DMS79 (cell line): ENCODE measurements around the gene DHCR7.

ENCODE experiments used
- DNase-seq: peaks from one replicate; lab custom pipeline; 2025; lab: John Stamatoyannopoulos, UW

The DHCR7 gene, protein sequence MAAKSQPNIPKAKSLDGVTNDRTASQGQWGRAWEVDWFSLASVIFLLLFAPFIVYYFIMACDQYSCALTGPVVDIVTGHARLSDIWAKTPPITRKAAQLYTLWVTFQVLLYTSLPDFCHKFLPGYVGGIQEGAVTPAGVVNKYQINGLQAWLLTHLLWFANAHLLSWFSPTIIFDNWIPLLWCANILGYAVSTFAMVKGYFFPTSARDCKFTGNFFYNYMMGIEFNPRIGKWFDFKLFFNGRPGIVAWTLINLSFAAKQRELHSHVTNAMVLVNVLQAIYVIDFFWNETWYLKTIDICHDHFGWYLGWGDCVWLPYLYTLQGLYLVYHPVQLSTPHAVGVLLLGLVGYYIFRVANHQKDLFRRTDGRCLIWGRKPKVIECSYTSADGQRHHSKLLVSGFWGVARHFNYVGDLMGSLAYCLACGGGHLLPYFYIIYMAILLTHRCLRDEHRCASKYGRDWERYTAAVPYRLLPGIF

GRCh38 chr11:71448257-71449171 lies at the start of gene DHCR7:
DHCR7 (minus strand) TSS chr11:71448393; CDS start chr11:71444952, 3,441 bp downstream.
- peak; percentile 94 for DNase-seq

DNA sequence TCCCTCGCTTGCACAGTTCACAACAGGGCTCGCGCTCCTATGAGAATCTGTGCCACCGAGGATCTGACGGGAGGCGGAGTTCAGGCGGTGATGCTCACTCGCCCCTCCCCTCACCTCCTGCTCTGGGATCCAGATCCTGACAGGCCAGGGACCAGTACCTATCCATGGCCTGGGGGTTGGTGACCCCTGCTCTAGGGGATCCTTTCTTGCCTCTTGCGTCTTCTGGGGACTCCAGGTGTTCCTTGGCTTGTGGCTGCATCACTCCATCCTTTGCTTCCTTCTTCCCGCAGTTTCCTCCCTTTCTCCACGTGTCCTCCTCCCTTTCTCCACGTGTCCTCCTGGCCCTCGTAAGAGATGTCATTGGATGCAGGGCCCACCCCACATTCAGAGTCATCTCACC lies 48.2 kb upstream of the DHCR7 start:
- no peak for DNase-seq

GRCh38 chr11:71495286-71496230 lies 47.4 kb upstream of the DHCR7 start:
- no peak for DNase-seq

DNA sequence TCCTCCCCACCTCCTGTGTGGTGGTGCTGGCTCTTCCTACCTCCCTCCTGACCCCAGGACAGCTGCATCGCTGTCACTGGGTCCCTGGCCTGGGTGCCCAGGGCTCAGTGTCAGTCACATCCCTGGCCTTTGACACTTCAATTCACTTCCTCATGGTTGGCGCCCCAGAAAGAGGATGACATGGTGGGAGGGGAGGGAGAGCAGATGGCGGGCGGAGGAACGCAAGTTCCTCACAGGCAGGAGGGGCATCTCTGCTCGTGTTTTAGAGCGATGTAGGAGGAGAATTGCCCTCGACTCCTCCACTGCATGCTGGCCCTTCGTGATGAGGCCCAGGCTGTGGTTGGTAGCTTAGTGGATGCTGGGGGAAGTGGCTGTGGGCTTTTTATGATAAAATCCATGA lies 43.7 kb upstream of the DHCR7 start:
- no peak for DNase-seq

- DNase-seq: no peak
Measured at GRCh38 chr11:71491531-71491930, 43.3 kb upstream of the DHCR7 start.

DNA sequence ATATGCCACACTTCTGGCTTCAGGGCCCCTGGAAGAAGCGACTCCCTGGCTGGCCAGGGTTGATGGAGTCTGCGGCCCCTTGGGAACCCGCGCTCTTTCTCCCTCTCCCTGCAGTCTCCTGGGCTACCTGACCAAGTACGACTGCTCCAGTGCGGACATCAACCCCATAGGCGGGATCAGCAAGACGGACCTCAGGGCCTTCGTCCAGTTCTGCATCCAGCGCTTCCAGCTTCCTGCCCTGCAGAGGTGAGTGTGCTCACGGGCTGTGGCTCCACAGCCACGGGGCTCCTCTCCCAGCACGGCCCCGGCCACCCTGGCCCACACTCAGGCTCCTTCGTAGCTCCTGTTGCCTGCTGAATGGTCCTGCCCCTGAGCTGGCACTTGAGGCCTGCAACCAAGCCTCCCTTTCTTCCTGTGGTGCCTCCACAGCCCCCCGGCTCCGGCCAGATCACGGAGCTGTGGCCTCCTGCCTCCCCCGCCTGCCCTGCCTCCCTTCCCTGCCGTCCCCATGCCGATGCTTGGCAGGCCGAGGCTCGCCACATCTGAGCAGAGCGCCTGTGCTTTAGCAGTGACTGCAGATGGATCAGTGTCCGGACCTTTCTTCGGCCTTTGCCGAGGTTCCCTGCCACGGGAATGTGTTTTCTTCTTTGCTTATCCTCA lies 42.7 kb upstream of the DHCR7 start:
- DNase-seq: no peak

GRCh38 chr11:71490044-71490730 lies 42.0 kb upstream of the DHCR7 start:
- no peak for DNase-seq

DNA sequence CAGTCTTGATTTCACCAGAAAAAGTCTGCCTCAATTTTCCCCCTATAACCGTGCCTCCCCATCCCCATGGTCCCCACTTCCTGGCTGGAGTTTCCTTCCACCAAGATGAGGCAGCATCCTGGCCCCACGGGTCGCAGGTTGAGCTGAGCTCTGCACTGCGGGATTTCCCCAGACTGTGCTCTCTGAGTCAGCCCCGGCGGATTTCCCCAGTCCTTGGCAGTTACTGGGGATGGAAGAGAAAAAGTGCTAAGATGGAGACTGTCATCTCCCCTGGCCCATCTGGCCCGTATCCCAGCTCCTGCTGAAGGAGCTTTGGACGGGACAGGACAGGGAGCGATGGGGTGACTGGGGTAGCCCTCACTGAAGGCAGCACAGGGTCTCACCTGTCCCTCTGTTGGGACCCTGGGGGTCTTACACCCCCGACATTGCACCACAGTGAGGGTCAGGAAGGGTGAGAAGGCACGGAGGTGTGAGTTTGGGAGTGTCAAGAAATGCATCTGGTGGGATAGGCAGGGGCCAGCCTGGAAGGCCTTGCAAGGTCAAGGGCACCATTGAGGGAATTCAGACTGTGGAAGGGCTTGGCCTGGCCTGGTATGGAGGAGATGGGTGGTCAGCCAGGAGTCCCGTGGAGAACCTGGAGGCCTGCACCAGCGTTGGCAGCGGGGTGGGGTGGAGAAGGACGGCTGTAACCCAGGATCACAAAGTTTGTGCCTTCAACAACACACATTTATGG lies 41.3 kb upstream of the DHCR7 start:
- no peak for DNase-seq

- DNase-seq: no peak
Measured at GRCh38 chr11:71488681-71489270, 40.6 kb upstream of the DHCR7 start.

GRCh38 chr11:71486320-71486719 lies 38.1 kb upstream of the DHCR7 start:
- DNase-seq: no peak

GRCh38 chr11:71485466-71485865 lies 37.3 kb upstream of the DHCR7 start:
- DNase-seq: no peak

DNA sequence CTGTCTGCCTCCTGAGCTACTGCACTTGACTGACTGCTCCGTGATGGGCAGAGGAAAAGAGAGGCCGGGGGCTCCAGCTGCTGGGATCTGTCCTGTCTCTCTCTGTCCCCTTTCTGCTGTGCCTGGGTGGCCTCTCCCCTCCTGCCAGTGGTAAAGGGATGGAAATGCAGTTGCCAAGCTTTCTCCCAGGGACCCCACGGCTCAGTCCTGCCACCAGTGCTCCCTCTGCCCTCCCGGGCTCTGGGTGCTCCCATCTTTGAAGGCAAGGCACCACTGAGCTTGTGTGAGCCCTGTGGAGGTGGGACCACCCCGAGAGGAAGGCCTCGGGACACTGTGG lies 36.8 kb upstream of the DHCR7 start:
- no peak for DNase-seq

DNA sequence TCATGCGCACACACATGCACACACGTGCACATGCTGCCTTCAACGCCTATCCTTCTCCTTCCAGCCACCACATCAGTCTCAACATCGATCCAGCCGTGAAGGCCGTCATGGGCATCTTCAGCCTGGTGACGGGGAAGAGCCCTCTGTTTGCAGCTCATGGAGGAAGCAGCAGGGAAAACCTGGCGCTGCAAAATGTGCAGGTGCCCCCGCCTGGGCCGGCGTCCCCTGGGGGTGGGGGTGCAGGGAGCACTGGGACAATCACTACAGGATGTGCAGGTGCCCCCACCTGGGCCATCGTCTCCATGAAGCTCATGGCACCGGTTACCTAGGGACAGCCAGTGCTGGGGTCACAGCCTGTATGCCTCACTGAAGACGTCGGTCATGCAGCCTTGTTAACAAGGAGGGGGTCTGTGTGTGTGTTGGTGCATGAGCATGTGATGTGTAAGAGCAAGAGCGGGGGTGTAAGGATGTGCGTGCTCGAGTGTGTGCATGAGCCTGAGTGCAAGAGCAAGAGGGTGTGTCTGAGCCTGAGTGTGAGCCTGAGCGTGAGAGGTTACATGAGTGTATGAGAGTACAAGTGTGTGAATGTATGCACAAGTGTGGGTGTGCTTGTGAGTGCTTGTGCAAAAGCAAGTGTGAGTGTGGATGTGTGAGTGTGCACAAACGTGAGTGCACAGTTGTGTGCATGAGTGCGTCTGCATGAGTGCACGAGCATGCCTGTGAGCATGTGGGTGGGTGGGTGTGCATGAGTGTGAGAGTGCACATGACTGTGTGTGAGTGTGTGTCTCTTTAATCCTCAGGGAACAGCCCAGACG lies 36.3 kb upstream of the DHCR7 start:
- no peak for DNase-seq

- no peak for DNase-seq
Measured at GRCh38 chr11:71483692-71484091, 35.5 kb upstream of the DHCR7 start.

DNA sequence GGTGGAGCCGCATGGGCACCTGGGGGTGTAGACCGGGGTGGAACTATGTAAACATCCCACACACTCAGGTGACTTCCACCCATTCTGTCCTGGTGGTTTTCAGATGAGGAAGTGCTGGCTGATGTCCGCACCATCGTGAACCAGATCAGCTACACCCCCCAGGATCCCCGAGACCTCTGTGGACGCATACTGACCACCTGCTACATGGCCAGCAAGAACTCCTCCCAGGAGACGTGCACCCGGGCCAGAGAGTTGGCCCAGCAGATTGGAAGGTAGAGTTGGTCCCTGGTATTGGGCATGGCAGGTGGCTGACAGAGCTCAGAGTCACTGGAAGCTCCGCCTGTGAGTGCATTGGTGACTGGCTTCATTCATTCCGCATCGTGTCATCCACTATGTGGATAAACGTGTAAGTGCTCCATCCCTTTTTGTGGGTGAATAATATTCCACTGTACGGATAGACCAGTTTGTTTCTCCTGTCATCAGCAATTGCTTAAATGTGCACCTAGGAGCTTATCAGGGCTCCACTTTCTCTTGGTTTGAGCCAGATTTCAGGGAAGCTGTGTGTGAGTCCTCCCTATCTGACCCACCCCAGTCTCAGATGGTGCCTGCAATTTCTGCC lies 34.7 kb upstream of the DHCR7 start:
- no peak for DNase-seq

DNA sequence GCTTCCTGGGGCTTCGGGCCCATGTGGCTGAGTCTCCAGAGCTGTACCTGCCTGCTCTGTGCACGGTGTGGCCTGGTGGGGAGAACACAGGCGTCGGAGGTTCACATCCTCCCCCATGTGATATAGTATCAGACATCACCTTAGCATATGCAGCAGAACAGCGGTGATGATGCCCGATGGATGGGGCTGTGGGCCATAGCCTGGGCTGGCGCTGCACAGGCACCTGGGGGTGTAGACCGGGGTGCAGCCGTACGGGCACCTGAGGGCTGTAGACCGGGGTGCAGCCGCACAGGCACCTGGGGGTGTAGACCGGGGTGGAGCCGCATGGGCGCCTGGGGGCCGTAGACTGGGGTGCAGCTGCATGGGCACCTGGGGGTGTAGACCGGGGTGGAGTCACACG lies 34.0 kb upstream of the DHCR7 start:
- DNase-seq: no peak

GRCh38 chr11:71481101-71481960 lies 33.1 kb upstream of the DHCR7 start:
- no peak for DNase-seq

DNA sequence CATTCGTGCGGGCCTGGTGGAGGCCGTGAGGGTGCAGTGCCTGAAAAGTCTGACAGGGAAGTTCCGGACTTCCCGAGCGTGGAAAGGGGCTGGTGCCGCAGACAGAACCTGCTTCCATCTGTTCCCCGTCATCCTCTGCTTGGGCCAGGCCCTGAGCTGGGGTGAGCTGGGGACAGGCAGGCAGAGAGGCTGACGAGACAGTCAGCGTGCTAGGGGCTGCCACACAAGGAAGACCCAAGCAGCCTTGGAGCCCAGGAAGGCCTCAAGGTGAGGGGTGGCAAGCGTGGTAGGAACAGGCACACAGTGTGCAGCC lies 30.3 kb upstream of the DHCR7 start:
- no peak for DNase-seq
